ENCODE measurements around the gene STIM2.
A peak's percentile ranks its signal among the peaks of the same experiment; 100 is the strongest.

Gene STIM2

GRCh38 chr4:26930964-26931363 is 70.3 kb downstream of the STIM2 start:
- no peaks in the 10 kb centered on the region for H3K36me3 ChIP-seq (ENCODE audit: control insufficient read depth in 4 of 4, insufficient read depth in 4 of 4, low read length in 3 of 4)
- CTCF ChIA-PET: no interaction called here
- H3K4me3 ChIP-seq (ENCODE audit: control insufficient read depth in 1 of 7, extremely low read depth in 1 of 7, insufficient read depth in 4 of 7, low read depth in 2 of 7, low read length in 6 of 7): no peak overlapping the region
- H3K9me3 ChIP-seq (ENCODE audit: control extremely low read depth in 1 of 5, control insufficient read depth in 4 of 5, insufficient read depth in 2 of 5, low read depth in 1 of 5, low read length in 4 of 5): no peaks in the 10 kb centered on the region
- WGBS (ENCODE audit: insufficient coverage): 100% methylated on average over 2 of the region's 4 CpGs
- H3K27ac ChIP-seq (ENCODE audit: insufficient read depth in 1 of 2, low read depth in 1 of 2, low read length in 2 of 2, poor library complexity in 1 of 2, severe bottlenecking in 2 of 2): no peak overlapping the region
- no peaks in the 10 kb centered on the region for H3K4me1 ChIP-seq (ENCODE audit: control extremely low read depth in 1 of 4, control insufficient read depth in 4 of 4, insufficient read depth in 4 of 4, low read length in 3 of 4)
- no peaks in the 10 kb centered on the region for H3K27me3 ChIP-seq (replicated peaks in 2 of 5; ENCODE audit: control insufficient read depth in 4 of 5, insufficient read depth in 5 of 5, low read length in 4 of 5)
- no peak for DNase-seq
- POLR2A ChIA-PET: no interaction called here

DNA sequence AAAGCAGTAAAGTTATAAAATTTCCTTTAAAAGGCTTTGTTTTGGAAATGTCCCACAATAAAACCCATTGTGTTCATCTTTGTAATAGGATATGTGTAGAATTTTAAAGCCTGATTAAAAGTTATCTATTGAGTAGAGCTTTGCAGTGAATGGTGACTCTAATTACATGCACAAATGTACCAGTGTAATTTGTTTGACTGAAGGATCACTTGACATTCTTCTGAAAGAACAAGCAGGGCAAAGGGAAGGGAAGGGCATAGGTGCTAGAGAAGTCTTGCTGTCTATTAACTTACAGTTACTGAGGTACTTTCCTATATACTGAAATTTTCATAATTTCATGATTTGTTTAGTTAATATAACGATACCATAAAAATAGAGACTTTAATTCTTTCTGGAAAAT is 70.8 kb downstream of the STIM2 start:
- no peaks in the 10 kb centered on the region for H3K9me3 ChIP-seq (ENCODE audit: control extremely low read depth in 1 of 5, control insufficient read depth in 4 of 5, insufficient read depth in 2 of 5, low read depth in 1 of 5, low read length in 4 of 5)
- H3K27ac ChIP-seq (ENCODE audit: insufficient read depth in 1 of 2, low read depth in 1 of 2, low read length in 2 of 2, poor library complexity in 1 of 2, severe bottlenecking in 2 of 2): no peak overlapping the region
- H3K4me3 ChIP-seq (ENCODE audit: control insufficient read depth in 1 of 7, extremely low read depth in 1 of 7, insufficient read depth in 4 of 7, low read depth in 2 of 7, low read length in 6 of 7): no peak overlapping the region
- no peak for DNase-seq
- no peaks in the 10 kb centered on the region for H3K27me3 ChIP-seq (replicated peaks in 2 of 5; ENCODE audit: control insufficient read depth in 4 of 5, insufficient read depth in 5 of 5, low read length in 4 of 5)
- no peaks in the 10 kb centered on the region for H3K4me1 ChIP-seq (ENCODE audit: control extremely low read depth in 1 of 4, control insufficient read depth in 4 of 4, insufficient read depth in 4 of 4, low read length in 3 of 4)
- H3K36me3 ChIP-seq (ENCODE audit: control insufficient read depth in 4 of 4, insufficient read depth in 4 of 4, low read length in 3 of 4): no peaks in the 10 kb centered on the region
- CTCF ChIA-PET: no interaction called here
- WGBS (ENCODE audit: insufficient coverage): no CpG with 5 or more reads among the region's 1 CpG
- POLR2A ChIA-PET: no interaction called here

DNA sequence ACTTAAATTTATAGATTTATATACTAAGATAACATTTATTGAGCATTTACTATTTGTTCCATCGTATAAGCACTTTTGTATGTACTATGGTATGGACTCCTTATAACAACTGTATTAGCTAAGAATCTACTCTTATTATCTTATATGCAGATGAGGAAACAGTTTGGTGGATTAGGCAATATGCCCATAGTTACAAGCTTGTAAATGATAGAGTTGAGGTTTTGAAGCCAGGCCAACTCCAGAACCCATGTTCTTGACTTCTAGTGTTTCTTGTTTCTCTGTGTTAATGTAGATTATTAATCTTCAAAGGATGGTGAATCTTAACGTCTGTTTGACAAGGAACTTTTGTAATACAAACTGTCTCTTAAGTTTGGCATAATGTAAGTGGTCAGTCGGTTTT is 71.3 kb downstream of the STIM2 start:
- ChIA-PET POLR2A (no interaction called here), CTCF (no interaction called here)
- Histone ChIP-seq H3K36me3 (ENCODE audit: control insufficient read depth in 4 of 4, insufficient read depth in 4 of 4, low read length in 3 of 4) (no peaks in the 10 kb centered on the region), H3K27ac (ENCODE audit: insufficient read depth in 1 of 2, low read depth in 1 of 2, low read length in 2 of 2, poor library complexity in 1 of 2, severe bottlenecking in 2 of 2) (no peak overlapping the region), H3K9me3 (ENCODE audit: control extremely low read depth in 1 of 5, control insufficient read depth in 4 of 5, insufficient read depth in 2 of 5, low read depth in 1 of 5, low read length in 4 of 5) (no peaks in the 10 kb centered on the region), H3K4me3 (ENCODE audit: control insufficient read depth in 1 of 7, extremely low read depth in 1 of 7, insufficient read depth in 4 of 7, low read depth in 2 of 7, low read length in 6 of 7) (no peak overlapping the region), H3K27me3 (replicated peaks in 2 of 5; ENCODE audit: control insufficient read depth in 4 of 5, insufficient read depth in 5 of 5, low read length in 4 of 5) (no peaks in the 10 kb centered on the region), H3K4me1 (ENCODE audit: control extremely low read depth in 1 of 4, control insufficient read depth in 4 of 4, insufficient read depth in 4 of 4, low read length in 3 of 4) (no peaks in the 10 kb centered on the region)
- peak in 2 of 3 donors; percentile 52 to 59 for DNase-seq
- no CpG with 5 or more reads among the region's 3 CpGs for WGBS (ENCODE audit: insufficient coverage)

- WGBS (ENCODE audit: insufficient coverage): 80% methylated on average over 1 of the region's 1 CpG
- no peak overlapping the region for H3K27ac ChIP-seq (ENCODE audit: insufficient read depth in 1 of 2, low read depth in 1 of 2, low read length in 2 of 2, poor library complexity in 1 of 2, severe bottlenecking in 2 of 2)
- H3K9me3 ChIP-seq (ENCODE audit: control extremely low read depth in 1 of 5, control insufficient read depth in 4 of 5, insufficient read depth in 2 of 5, low read depth in 1 of 5, low read length in 4 of 5): no peaks in the 10 kb centered on the region
- no peak for DNase-seq
- H3K27me3 ChIP-seq (replicated peaks in 2 of 5; ENCODE audit: control insufficient read depth in 4 of 5, insufficient read depth in 5 of 5, low read length in 4 of 5): no peaks in the 10 kb centered on the region
- no peak overlapping the region for H3K4me3 ChIP-seq (ENCODE audit: control insufficient read depth in 1 of 7, extremely low read depth in 1 of 7, insufficient read depth in 4 of 7, low read depth in 2 of 7, low read length in 6 of 7)
- H3K4me1 ChIP-seq (ENCODE audit: control extremely low read depth in 1 of 4, control insufficient read depth in 4 of 4, insufficient read depth in 4 of 4, low read length in 3 of 4): no peaks in the 10 kb centered on the region
- ChIA-PET CTCF (no interaction called here), POLR2A (no interaction called here)
- no peaks in the 10 kb centered on the region for H3K36me3 ChIP-seq (ENCODE audit: control insufficient read depth in 4 of 4, insufficient read depth in 4 of 4, low read length in 3 of 4)
These were observed 74.8 kb downstream of the STIM2 start for GRCh38 chr4:26935397-26935796.

DNA sequence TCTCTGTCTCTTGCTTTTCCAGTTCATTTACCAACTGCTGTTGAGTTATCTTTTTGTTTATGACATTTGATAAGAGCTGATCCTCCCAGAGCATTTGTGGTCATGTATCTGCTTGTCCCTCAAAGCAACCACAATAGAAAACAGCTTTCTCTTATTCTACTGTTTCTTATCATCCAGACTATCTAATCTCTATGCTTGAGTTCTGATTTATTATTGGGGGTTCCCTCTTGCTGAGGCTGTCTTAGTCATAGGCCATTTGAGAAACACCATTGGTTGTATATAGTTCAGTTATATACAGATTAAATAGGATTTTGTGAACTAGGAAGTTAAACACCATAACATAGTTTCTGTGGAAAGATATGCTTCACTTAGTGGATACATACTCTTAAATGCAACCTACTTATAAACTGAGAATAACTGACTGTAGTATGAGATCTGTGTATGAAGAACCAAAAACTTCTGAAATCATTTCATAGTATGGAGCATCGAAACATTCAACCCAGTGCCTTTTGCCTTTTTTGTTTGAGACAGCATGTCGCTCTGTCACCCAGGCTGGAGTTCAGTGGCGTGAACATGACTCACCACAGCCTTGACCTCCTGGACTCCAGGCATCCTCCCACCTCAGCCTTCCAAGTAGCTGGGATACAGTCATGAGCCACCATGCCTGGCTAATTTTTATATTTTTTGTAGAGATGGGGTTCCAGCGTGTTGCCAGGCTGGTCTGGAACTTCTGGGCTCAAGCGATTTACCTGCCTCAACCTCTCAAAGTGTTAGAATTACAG is 75.8 kb downstream of the STIM2 start:
- POLR2A ChIA-PET: no interaction called here
- WGBS (ENCODE audit: insufficient coverage): 94% methylated on average over 4 of the region's 5 CpGs
- H3K27ac ChIP-seq (ENCODE audit: insufficient read depth in 1 of 2, low read depth in 1 of 2, low read length in 2 of 2, poor library complexity in 1 of 2, severe bottlenecking in 2 of 2): no peak overlapping the region
- CTCF ChIA-PET: no interaction called here
- peak in 1 of 3 donors; percentile 6 for DNase-seq
- no peaks in the 10 kb centered on the region for H3K36me3 ChIP-seq (ENCODE audit: control insufficient read depth in 4 of 4, insufficient read depth in 4 of 4, low read length in 3 of 4)
- H3K4me3 ChIP-seq (ENCODE audit: control insufficient read depth in 1 of 7, extremely low read depth in 1 of 7, insufficient read depth in 4 of 7, low read depth in 2 of 7, low read length in 6 of 7): no peak overlapping the region
- H3K27me3 ChIP-seq (replicated peaks in 2 of 5; ENCODE audit: control insufficient read depth in 4 of 5, insufficient read depth in 5 of 5, low read length in 4 of 5): no peaks in the 10 kb centered on the region
- no peaks in the 10 kb centered on the region for H3K4me1 ChIP-seq (ENCODE audit: control extremely low read depth in 1 of 4, control insufficient read depth in 4 of 4, insufficient read depth in 4 of 4, low read length in 3 of 4)
- H3K9me3 ChIP-seq (ENCODE audit: control extremely low read depth in 1 of 5, control insufficient read depth in 4 of 5, insufficient read depth in 2 of 5, low read depth in 1 of 5, low read length in 4 of 5): no peaks in the 10 kb centered on the region

GRCh38 chr4:26937139-26937538 is 76.5 kb downstream of the STIM2 start:
- Histone ChIP-seq H3K4me3 (ENCODE audit: control insufficient read depth in 1 of 7, extremely low read depth in 1 of 7, insufficient read depth in 4 of 7, low read depth in 2 of 7, low read length in 6 of 7) (no peak overlapping the region), H3K27ac (ENCODE audit: insufficient read depth in 1 of 2, low read depth in 1 of 2, low read length in 2 of 2, poor library complexity in 1 of 2, severe bottlenecking in 2 of 2) (no peak overlapping the region), H3K4me1 (ENCODE audit: control extremely low read depth in 1 of 4, control insufficient read depth in 4 of 4, insufficient read depth in 4 of 4, low read length in 3 of 4) (no peaks in the 10 kb centered on the region), H3K27me3 (replicated peaks in 2 of 5; ENCODE audit: control insufficient read depth in 4 of 5, insufficient read depth in 5 of 5, low read length in 4 of 5) (no peaks in the 10 kb centered on the region), H3K9me3 (ENCODE audit: control extremely low read depth in 1 of 5, control insufficient read depth in 4 of 5, insufficient read depth in 2 of 5, low read depth in 1 of 5, low read length in 4 of 5) (no peaks in the 10 kb centered on the region), H3K36me3 (ENCODE audit: control insufficient read depth in 4 of 4, insufficient read depth in 4 of 4, low read length in 3 of 4) (no peaks in the 10 kb centered on the region)
- CTCF ChIA-PET: no interaction called here
- DNase-seq: peak in 2 of 3 donors; percentile 14 to 30
- POLR2A ChIA-PET: no interaction called here
- no CpG with 5 or more reads among the region's 2 CpGs for WGBS (ENCODE audit: insufficient coverage)

- Histone ChIP-seq H3K9me3 (ENCODE audit: control extremely low read depth in 1 of 5, control insufficient read depth in 4 of 5, insufficient read depth in 2 of 5, low read depth in 1 of 5, low read length in 4 of 5) (no peaks in the 10 kb centered on the region), H3K4me1 (ENCODE audit: control extremely low read depth in 1 of 4, control insufficient read depth in 4 of 4, insufficient read depth in 4 of 4, low read length in 3 of 4) (no peaks in the 10 kb centered on the region), H3K36me3 (ENCODE audit: control insufficient read depth in 4 of 4, insufficient read depth in 4 of 4, low read length in 3 of 4) (no peaks in the 10 kb centered on the region), H3K27me3 (replicated peaks in 2 of 5; ENCODE audit: control insufficient read depth in 4 of 5, insufficient read depth in 5 of 5, low read length in 4 of 5) (no peaks in the 10 kb centered on the region), H3K27ac (ENCODE audit: insufficient read depth in 1 of 2, low read depth in 1 of 2, low read length in 2 of 2, poor library complexity in 1 of 2, severe bottlenecking in 2 of 2) (no peak overlapping the region), H3K4me3 (ENCODE audit: control insufficient read depth in 1 of 7, extremely low read depth in 1 of 7, insufficient read depth in 4 of 7, low read depth in 2 of 7, low read length in 6 of 7) (no peak overlapping the region)
- WGBS (ENCODE audit: insufficient coverage): no CpG with 5 or more reads among the region's 3 CpGs
- ChIA-PET POLR2A (no interaction called here), CTCF (interaction anchor here (1.3 kb wide), 1 partner anchor 72 kb away, joined by 4 read pairs; no protein-coding TSS in a partner anchor)
- peak in 2 of 3 donors; percentile 10 to 28 for DNase-seq
These were observed 76.9 kb downstream of the STIM2 start for GRCh38 chr4:26937567-26937966.

Measured in common myeloid progenitor, CD34-positive (primary cell).